ENCODE data around the gene NXN.
A peak's percentile ranks its signal among the peaks of the same experiment; 100 is the strongest.

Gene NXN

DNA sequence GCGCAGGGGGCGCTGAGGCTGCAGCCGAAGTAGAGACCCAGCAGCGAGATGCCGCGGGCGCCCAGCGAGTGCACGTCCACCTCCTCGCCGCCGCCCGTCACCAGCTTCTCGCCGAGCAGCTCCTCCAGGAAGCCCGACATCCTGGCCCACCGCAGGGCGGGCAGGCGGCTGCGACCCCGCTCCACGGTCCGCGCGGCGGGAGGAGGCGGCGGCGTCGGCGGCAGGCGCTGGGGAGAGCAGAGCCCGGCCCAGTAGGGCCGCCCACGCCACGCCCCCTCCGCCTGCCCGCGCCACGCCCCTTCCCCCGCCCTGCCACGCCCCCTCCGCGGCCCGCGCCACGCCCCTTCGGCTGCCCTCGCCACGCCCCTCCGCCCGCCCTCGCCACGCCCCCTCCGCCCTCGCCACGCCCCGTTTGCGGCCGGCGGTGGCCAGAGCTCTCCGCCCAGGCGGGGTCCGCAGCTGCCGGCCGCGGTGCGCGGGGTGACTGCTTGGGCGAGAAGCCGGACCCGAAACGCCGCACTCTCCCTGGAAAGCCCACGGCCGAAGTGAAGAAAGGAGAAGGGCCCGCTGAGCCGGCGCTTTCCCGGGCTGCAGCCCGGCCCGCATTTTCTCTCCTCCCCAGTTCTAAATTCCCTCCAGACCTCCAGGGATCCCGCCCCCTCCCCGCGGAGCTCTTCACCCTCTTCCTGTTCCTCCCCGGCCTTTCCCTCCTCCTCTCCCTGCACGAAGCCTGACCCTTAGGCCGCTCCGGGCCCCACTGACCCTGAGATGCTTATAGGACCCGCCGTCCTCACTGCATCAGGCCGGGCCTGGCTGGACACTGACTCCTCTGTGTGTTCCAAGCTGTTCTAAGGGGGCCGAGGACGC lies at the start of gene NXN:
TSS of gene NXN (minus strand) at position 238 of the 867 bp plus-strand sequence.
- peak; percentile 39 for DNase-seq

DNA sequence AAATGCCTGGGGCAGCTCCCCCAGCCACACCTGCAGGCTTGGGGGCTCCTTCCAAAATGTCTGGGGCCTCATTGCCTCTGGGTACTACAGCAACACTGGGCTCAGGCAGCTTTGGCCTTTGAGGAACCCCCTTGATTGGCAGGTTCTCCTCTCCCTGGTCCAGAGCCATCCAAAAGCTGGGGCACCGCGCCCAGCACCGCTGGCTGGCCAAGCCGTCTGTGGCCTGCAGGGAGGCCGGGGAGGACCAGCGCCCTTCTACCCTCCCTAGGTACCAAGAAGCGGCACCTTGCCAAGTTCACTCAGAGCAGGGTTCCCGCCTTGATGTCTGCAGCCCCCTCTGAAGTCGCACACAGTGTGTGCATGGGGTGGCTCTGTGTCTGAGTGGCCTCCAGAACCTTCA lies 47.5 kb upstream of the NXN start:
- no peak for DNase-seq

DNA sequence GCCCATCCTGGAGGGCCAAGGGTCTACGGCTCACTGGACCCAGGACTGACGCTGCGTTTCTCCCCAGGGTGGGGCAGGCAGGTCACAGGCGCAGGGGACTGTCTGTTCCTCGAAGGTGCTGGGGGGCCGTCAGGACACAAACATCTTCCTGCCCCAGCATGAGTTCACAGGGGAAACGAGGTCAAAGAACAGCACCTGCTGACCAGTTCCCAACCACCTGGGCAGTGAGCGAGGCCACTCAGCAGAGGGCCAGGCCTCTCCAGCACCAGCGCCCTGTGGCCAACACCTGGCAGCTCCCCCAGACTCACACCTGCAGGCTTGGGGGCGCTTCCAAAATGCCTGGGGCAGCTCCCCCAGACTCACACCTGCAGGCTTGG lies 47.0 kb upstream of the NXN start:
- no peak for DNase-seq

DNA sequence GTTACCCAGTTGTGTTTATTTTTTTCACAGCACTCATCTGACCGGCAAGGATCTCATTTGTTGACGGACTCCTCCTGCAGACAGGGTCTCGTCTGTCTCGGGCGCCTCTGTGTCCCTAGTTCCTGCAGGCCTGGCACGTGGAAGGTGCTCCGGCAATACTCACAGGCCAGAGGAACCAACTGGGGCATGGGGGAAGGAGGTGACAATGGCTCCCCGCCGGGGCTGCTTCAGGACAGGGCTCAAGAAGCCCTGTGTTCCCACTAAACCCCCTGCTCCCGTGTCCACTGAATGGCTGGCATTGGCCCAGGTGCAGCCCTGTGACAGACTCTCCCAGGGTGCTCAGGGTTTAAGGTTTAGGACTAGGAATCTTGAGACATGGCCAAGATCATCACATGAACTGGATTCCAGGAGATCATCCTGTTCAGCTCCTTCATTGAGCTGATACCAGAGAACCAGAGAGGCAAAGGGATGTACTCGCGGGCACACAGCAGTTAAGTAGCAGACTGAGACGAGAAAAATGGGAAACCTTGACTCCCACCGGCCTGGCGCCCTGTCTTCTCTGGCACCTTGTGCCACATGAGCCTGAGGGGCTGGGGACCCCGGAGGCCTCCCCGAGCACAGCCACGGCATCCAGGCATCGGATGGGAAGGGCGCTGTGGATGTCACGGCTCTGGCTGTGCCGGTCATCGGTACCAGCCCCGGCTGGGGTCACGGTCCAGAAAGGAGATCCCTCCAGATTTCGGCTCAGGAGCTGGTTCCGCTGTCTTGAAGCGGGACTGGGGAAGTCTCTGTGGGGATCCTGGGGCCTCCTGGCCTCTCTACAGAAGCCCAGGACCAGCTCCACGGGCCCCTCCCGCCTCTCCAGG lies 46.4 kb upstream of the NXN start:
- DNase-seq: no peak

DNA sequence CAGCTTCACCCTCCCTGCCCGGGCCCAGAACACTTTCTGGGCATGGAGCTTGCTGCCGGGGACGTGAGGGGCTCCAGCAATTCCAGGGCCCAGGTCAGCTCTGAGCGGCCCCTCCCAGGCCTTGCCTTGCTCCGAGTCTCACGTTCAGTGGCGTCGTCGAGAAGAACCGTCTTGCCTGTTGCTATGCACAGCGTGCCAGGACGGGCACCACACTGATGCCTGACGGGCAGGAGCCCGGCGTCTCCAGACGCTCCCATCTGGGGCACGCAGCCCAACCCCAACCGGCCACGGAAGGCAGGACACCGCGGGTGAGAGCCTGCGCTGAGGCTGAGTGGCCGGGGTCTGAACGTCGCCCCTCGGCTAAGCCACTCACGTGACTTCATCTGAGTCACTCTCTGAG lies 44.5 kb upstream of the NXN start:
- no peak for DNase-seq

DNA sequence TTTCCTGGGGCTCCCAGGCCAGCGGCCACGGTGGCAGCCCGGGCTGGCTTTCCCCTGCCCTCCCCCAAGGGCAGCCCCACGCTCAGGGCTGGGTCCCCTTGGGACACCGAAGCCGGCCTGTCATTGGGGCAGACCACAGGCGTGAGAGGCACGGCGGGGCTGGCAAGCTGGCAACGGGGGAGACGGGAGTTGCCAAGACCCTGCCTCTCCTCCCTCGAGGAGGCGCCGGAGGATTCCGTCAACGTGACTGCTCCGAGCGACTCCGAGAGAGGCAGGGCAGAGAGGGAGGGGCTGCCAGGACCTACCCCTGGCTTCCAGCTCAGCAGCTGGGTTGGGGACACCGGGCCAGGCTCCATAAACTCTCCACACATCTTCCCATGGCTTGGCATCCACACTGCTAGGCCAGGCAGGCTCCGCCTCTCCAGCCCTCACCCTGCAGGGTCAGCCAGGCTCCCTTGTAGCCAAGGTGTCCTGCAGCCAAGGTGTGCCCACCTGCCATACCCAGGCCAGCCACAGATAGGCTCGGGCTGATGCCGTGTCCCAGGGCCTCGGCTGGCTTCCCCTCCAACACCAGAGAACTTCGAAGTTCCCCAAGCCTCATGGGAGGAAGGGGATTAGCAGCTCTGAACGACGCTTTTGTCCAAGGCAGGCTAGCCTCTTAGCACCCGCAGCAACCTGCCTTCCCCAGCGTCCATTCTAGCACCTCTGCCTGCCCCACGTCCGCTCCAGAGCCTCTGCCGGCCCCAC lies 42.9 kb upstream of the NXN start:
- no peak for DNase-seq

DNA sequence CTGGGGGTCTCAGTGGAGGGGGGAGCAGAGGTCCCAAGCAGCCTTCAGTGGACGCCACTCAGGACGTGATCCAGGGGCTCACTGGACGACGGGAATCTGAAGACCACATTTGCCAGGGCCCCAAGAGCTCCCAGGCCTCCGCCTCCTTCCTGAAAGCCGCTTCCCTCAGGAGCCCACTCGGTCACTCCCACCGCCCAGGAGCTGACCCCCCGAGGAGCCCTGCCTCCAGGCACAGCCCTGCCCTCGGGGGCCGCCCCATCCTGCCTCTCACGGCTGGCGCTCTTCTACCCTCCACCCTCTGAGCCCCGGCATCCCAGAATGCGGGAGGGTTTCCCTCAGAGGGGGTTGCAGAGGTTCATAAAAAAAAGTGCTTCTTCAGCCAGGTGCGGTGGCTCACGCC lies 41.6 kb upstream of the NXN start:
- DNase-seq: no peak

DNA sequence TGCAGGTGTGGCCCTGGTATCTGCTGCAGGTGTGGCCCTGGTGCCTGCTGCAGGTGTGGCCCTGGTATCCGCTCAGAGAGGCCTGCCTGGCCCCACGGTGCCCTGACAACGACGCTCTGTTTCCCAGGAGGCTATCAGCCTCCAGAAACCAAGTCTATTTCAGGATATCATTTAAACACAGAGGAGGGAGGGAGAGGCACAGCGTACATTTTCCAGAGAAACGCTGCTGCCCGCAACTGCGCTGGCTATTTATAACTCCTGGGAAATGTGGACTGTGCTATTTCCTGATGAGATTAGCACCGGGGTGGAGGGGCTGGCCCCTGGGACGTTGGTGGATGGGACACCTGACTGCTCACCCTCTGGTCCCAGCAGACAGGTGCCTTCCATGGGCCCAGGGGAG lies 39.9 kb upstream of the NXN start:
- DNase-seq: no peak

DNA sequence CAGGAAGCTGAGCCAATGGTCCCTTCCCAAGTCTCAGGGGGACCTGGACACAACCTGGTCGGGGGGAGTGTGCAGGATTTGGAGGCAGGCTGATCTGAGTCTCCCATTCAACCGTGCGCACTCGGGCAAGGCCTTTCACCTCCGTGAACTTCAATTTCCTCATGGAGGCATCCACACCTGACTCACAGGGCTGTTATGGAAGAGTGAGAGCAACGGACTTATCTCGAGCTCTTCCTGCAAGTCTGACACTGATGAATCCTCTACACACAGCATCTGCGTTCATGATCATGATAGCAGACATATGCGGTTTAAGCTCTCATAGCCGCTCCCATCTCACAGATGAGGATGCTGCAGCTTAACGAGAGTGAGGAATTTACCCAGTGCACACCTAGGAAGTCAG lies 39.0 kb upstream of the NXN start:
- DNase-seq: no peak

DNA sequence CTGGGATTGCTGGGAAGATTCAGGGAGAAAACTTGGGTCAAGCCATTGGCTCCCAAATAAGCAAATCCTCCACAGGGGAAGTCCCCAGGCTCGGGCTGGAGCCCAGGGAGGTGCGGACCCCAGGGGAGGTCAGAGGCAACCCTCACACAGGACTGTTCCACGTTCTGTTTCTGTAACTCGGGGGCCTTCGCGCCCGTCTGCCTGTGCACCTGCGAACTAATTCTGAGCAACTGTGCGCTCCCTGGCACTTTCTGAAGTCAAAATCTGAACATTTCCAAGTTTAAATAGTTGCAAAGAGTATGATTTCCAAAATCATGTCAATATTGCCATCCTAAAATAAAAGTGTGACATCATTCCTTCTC lies 34.1 kb upstream of the NXN start:
- no peak for DNase-seq

DNA sequence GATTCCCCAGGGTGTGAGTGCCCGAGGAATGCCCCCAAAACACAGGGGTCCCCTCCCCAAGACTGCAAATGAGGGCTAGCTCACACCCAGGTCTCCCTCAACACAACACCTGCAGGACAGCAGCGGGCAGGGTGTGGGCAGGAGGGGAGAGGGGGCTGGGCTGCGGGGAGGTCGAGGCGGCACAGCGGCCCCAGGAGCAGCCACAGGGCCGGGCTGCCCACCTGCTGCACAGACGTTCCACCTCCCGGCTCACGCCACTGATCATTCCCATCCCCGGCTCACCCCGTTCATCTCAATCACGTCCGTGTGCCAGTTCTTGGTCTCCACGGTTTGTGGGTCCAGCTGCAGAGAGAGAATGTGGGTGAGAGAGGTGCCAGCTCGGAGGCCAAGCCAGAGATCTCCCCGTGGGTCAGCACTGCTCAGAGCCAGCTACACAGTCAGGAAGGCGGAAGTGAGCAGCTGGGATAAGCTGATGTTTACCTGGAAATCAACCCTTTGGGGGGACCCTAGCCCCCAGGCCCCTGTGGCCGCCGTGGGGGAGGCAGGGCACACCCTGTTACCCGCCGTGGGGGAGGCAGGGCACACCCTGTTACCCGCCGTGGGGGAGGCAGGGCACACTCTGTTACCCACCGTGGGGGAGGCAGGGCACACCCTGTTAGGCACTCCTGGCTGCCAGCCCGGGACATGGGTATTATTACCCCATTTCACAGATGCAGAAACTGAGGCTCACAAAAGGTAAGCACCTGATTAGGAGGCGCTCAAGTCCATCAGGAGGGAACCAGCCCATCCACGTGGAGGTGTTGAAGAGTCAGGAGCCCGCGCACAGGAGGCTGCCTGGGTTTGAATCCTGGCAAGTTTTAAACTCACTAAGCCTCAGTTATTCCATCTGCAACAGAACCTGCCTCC lies 33.5 kb upstream of the NXN start:
- no peak for DNase-seq

DNA sequence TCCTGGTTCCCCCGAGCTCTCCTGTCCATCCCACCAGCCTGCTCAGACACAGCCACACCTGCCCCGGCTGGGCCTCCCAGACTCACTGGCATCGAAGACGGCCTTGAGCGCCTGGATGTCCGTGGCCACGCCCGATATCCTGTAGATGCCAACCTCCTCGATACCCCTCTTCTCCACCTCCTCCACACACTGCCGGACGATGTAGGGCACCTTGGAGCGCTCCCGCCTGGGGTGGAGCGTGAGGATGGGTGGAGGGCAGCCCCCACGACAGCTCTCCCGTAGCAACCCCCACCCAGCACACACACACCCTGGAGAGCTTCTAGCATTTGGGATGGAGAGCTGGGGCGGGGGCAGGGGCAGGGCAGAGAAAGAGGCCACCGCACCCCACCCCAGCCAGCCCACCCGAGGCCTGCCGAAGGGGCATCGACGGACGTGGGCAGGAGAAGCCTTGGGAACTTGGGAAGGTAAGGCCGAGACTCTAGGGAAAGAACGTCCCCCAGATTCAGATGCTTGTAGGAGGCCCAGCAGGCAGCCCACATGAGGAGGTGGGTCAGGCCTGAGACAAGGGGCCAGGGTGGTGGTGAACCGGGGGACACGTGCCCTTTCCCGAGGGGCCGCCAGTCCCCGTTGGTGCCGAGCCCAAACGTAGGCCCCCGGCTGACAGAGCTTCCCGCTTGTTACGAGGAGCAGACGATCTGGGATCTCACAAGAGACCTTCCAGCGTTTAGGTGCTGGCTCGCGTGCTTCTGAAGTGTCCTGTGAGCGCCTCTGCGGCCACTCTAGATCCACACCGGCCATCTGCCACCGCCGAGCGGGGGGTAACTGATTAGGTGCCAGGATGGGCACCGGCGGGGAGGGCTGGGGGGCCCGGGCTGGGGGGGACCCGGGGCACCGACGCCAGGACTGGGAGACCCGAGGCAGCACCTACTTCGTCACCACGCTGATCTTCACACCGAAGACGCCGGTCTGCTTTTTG lies 32.5 kb upstream of the NXN start:
- DNase-seq: no peak

DNA sequence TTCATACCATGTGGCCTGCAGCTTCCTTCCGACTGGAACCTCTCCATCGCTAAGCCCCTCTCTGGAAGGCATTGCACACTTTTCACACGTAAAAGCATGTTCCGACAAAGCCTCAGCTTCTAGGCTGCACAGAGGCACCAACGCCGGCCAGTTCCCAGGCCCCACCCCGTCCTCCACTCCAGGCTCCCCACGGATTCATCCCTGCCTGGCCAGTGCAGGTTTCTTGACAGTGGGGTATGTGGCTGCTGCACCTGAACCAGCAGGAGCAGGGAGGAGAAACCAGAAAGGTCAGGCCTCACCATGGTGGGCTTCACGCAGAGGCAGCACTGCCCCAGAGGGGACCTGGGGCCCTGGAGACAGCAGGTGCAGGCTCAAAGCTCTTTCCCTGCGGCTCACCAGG lies 31.6 kb upstream of the NXN start:
- no peak for DNase-seq

DNA sequence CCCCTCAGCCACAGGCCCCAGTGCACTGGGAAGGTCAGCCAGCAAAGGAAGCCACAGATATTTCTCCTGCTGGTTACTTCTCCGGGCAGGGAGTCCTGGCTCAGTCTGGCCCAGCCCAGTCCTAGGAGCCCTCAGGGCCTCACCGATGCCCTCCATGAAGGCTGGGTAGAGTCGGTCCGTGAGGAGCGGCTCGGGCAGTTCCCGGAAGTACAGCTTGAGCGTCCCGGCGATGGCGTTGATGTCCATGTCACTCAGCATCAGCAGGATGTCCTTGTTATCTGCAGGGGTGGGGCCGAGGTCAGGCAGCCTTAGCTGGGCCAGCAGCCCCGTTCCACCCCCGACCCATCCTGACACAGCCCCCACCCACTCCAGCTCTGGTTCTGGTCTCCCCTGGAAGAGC lies 31.0 kb upstream of the NXN start:
- no peak for DNase-seq

DNA sequence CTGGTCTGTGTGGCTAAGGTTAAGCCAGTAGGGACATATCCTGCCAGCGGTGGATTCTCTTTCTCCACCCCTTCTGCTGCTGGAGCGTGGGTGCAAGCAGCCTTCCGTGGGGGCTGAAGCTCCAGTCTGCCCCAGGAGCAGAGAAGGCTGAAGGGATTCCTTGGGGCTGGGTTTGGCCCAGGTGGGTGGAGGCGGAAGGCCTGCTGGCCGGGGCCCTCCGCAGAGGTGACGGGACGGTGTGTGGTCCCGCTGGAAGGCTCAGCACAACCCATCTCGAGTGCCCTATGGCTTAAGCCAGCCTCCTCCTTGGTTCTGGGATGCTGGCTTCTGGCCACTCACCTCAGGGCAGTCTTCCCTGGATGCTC lies 30.5 kb upstream of the NXN start:
- DNase-seq: no peak

DNA sequence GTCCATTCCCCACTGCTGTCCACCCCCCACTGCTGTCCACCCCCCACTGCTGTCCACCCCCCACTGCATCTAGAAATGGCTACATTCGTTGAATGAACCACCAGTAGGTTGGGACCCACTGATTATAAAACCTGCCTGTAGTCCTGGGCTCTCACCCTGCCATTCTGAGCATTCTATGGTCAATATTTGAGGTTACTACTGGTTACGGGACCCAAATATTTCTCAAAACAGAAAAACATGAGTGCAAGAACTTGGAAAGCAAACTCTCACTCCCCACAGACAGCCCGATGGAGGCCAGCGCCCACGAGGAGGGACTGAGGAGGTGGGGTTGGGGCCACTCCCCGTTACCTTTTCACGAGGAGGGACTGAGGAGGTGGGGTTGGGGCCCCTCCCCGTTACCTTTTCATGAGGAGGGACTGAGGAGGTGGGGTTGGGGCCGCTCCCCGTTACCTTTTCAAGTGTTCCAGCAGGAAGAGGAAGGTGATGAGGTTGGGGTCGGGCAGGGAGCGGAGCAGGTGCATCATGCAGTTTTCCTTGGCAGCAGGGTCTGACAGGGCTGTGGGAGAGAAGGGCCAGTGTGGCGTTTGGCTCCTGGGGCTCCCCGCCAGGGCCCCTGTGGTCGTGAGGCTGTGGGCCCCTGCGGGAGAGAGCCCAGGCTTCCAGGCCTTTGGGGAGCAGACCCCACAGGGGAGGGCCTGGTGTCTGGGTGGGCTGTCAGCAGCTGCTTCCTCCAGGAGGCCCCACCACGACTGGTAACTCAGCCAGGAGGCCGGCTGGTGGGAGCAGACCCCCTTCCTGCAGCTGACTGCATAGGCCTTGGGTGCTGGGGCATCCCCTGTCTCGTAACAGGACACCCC lies 29.9 kb upstream of the NXN start:
- no peak for DNase-seq

DNA sequence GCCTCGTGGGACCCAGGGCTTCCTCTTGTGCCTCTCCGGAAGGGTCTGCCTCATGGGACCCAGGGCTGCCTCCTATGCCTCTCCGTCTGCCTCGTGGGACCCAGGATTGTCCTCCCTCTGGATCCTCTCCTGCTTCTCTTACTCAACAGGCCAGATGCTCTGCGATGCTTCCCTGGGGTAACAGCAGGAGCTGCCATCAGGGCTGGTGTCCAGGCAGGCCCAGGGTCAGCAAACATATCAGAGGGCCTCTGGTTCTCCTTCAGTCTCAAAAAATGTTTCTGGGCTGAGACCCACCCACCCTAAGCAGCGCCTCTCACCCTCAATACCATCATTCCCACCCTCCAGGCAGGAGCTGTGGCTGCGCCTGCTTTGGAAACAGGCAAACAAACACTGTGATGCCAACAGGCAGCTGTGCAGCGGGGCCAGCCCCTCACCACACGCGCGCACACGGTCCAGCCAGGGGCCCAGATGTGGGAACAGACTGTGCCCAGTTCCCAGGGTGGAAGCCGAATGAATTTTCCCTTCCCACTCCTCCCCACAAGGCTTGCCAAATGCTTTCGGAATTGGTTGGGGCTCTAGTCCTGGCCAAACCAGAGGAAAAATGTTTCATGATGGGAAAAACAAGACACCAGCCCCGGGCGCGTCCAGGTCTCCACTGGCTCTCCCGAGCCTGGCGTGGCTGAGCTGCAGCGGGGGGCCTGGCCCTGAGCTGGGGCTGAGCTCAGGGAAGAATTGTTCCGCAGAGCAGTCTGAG lies 28.6 kb upstream of the NXN start:
- no peak for DNase-seq

DNA sequence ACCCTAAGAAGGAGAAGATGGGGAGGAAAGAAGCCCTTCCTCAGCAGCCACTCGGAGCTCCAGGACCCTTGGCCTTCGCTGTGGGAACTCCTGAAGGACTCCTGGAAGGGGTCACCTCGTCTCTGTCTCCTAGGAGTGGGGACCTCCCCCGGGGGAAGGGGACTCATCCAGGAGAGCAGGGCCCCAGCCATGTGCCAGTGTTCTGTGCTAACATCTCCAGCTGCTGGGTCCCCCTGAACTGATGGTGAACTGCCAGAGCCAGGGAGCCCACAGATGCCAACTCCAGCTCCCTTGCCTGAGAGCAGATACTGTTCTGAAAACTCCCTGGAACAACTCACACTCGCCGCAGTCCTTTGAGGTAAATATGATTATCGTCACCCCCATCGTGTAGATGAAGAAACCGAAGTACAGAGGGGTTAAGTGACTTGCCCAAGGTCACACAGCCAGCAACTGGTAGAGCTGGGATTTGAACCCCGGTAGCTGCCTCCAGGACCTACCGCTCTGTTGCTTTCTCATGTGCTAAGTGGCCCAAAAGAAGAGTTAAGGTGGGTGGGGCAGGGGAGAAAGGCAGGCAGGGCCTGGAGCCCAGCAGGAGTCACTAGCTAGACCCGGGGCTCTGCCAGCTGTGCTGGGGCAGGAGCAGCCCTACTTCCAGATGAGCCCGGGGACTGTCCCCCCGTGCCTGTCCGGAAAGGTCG lies 27.9 kb upstream of the NXN start:
- DNase-seq: no peak

DNA sequence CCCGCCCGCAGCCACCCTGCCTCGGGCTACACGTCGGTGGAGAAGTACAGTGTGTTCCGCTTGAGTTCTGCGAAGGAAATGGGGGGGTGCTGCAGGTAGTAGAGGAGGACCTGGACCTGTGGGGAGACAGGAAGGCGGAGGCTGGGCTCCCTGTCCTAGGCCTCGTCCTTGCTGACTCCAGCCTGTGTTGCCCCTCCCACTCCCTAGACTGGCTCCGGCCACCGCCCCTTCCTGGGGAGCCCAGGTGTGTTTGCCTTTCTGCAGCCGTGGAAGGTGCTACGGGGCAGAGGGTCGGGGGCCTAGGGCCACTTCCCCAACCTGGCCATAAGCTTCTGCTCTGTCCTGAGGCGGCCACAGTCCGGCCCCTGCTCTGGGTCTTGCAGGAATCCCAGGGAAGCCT lies 26.5 kb upstream of the NXN start:
- no peak for DNase-seq
